WERI-Rb-1 (cell line): ENCODE measurements around the gene TNFAIP8.

ENCODE experiments used
- DNase-seq: peaks from one replicate; pipeline ENCODE4 v3.0.0-alpha.2; 2020
- H3K27ac ChIP-seq: fragments of 250-450 bp; sonication (Bioruptor Pico); 2 replicates; pipeline ENCODE4 v1.5.1; 2020; ENCODE audit warnings: mild to moderate bottlenecking, moderate library complexity
- H3K27me3 ChIP-seq: fragments of 250-450 bp; sonication (Bioruptor Pico); 2 replicates; pipeline ENCODE4 v1.5.1; 2021; ENCODE audit warnings: mild to moderate bottlenecking, low read depth, moderate library complexity; ENCODE audit not compliant: insufficient read depth, severe bottlenecking
- H3K36me3 ChIP-seq: fragments of 250-450 bp; sonication (Bioruptor Pico); 2 replicates; pipeline ENCODE4 v1.5.1; 2020; ENCODE audit warnings: mild to moderate bottlenecking, moderate library complexity
- H3K4me3 ChIP-seq: 2 replicates; pipeline ENCODE4 v1.5.1; 2011; ENCODE audit warnings: low read depth, mild to moderate bottlenecking, control low read depth, low read length
- H3K9me3 ChIP-seq: fragments of 250-450 bp; sonication (Bioruptor Pico); 2 replicates; pipeline ENCODE4 v1.5.1; 2021; ENCODE audit warnings: mild to moderate bottlenecking, moderate library complexity; ENCODE audit not compliant: severe bottlenecking
- TF ChIP-seq, protein P1 (sequence below): IDR thresholded peaks from 2 replicates; pipeline ENCODE4 v1.5.1; 2011; ENCODE audit warnings: low read depth, mild to moderate bottlenecking, control low read depth, inconsistent platforms, low read length

TNFAIP8 gene

DNA sequence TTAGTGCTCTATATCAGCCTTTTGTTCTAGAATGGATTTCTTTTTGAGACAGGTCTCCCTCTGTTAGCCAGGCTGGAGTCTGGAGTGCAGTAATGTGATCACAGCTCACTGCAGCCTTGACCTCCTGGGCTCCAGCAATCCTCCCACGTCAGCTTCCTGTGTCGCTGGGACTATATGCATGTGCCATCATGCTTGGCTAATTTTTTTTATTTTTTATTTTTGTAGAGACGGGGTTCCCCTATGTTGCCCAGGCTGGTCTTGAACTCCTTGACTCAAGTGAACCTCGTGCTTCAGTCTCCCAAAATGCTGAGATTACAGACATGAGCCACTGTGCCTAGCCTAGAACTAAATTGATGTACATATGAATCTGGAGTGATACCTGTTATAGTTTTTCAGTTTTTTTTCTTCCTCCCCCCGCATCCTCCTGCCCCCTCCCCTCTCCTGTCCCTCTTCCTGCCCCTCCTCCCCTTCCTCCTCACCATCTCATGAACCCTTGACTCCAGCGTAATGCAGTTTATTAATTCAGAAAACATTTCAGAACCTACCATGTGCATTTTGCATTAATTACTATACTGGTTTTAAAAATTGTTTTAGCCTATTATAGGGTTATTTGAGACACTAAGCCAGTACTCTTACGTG is 37.4 kb upstream of the TNFAIP8 start:
- TF ChIP-seq, protein P1, sequence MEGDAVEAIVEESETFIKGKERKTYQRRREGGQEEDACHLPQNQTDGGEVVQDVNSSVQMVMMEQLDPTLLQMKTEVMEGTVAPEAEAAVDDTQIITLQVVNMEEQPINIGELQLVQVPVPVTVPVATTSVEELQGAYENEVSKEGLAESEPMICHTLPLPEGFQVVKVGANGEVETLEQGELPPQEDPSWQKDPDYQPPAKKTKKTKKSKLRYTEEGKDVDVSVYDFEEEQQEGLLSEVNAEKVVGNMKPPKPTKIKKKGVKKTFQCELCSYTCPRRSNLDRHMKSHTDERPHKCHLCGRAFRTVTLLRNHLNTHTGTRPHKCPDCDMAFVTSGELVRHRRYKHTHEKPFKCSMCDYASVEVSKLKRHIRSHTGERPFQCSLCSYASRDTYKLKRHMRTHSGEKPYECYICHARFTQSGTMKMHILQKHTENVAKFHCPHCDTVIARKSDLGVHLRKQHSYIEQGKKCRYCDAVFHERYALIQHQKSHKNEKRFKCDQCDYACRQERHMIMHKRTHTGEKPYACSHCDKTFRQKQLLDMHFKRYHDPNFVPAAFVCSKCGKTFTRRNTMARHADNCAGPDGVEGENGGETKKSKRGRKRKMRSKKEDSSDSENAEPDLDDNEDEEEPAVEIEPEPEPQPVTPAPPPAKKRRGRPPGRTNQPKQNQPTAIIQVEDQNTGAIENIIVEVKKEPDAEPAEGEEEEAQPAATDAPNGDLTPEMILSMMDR = no peak
- no peak for DNase-seq
- no peak overlapping the region; the same call in 1 of the 2 replicates for H3K27ac ChIP-seq
- no peak overlapping the region for H3K4me3 ChIP-seq
- H3K27me3 ChIP-seq = no peaks in the 10 kb centered on the region
- no peaks in the 10 kb centered on the region for H3K36me3 ChIP-seq
- no peaks in the 10 kb centered on the region for H3K9me3 ChIP-seq

DNA sequence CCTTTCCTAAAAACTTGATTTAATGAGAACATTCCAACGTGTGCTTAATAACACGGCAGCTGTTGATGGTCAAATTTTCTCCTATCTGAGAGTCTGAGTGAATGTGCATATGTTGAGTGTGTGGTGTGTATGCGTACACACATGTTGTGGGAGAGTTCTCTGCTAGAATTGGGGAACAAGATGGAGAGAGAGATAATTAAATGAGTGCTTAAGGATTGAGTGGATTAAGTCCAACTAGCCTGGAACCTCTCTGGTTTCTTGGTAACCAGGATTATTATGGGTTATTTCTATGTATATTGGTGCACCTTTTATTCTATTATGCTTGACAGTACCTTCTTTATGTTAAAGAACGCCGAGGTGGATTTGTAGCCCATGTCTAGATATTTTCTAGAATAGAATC is 36.4 kb upstream of the TNFAIP8 start:
- H3K27ac ChIP-seq = peak overlapping the region; percentile 49
- TF ChIP-seq, protein P1 = no peak
- DNase-seq = no peak
- H3K36me3 ChIP-seq = no peaks in the 10 kb centered on the region
- H3K27me3 ChIP-seq = no peaks in the 10 kb centered on the region
- no peaks in the 10 kb centered on the region for H3K9me3 ChIP-seq
- H3K4me3 ChIP-seq = no peak overlapping the region

DNA sequence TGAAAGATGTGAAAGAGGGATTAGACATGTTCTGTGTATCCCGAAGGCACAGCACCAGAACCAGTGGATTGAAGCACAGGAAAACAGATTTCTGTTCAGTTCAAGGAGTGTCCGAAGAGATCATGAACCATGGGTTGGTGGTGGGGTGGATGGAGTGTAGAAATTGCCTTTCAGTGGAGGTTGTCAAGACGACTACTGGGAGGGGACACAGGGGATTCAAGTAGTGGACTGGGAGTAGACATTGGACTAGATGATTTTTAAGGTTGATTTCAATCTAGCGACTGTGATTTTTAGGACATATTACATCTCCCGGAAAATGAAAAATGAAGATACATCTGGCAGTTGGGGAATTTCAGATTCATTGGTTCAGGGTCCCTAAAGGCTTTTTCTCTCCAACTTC is 35.9 kb upstream of the TNFAIP8 start:
- TF ChIP-seq, protein P1 = no peak
- Histone ChIP-seq H3K27me3 (no peaks in the 10 kb centered on the region), H3K9me3 (no peaks in the 10 kb centered on the region), H3K4me3 (no peak overlapping the region), H3K27ac (peak overlapping the region; percentile 49), H3K36me3 (no peaks in the 10 kb centered on the region)
- DNase-seq = no peak

GRCh38 chr5:119321569-119322311 is 34.1 kb upstream of the TNFAIP8 start:
- H3K27me3 ChIP-seq = no peaks in the 10 kb centered on the region
- H3K36me3 ChIP-seq = no peaks in the 10 kb centered on the region
- no peak overlapping the region for H3K4me3 ChIP-seq
- DNase-seq = no peak
- TF ChIP-seq, protein P1 = no peak
- no peaks in the 10 kb centered on the region for H3K9me3 ChIP-seq
- H3K27ac ChIP-seq = peak overlapping the region; percentile 96

- Histone ChIP-seq H3K27me3 (no peaks in the 10 kb centered on the region), H3K4me3 (no peak overlapping the region), H3K9me3 (no peaks in the 10 kb centered on the region), H3K27ac (peak overlapping the region; percentile 96), H3K36me3 (no peaks in the 10 kb centered on the region)
- no peak for DNase-seq
- TF ChIP-seq, protein P1 = no peak
Observed at GRCh38 chr5:119322312-119322947, 33.4 kb upstream of the TNFAIP8 start.
